ENCODE data around the gene RAB29. TPM values are rescaled to one million over a fixed set of nuclear protein-coding genes. Genes with fewer than 3 reads are reported as not detected.

RAB29 gene
- total RNA-seq, 2 experiments from 2014 or later, result 29.3 to 29.4 TPM

- peak overlapping the region; percentile 81 for H3K4me3 Mint-ChIP-seq
- no peak for ATAC-seq
- DNase-seq, result no peak
- H3K9me3 Mint-ChIP-seq (ENCODE audit: low read depth), result no peaks in the 10 kb centered on the region
- ChIA-PET POLR2A (interaction anchor here (0.7 to 1.1 kb wide), 3 partner anchors 16 to 222 kb away, joined by 3 to 5 read pairs (median 4); no protein-coding TSS in a partner anchor), CTCF (interaction anchor here (0.6 to 2.9 kb wide), 4 partner anchors 11 to 167 kb away, joined by 3 to 11 read pairs (median 5); no protein-coding TSS in a partner anchor)
- no peaks in the 10 kb centered on the region for H3K27me3 Mint-ChIP-seq
- peak overlapping the region; percentile 47 for H3K27ac Mint-ChIP-seq
- peaks cover 69% of the 10 kb centered on the region for H3K4me1 Mint-ChIP-seq
- H3K36me3 Mint-ChIP-seq (ENCODE audit: low read depth), result peaks cover 34% of the 10 kb centered on the region
- intact Hi-C loops (cut with DNase I, micrococcal nuclease), result loop anchor here in 1 of 2 experiments (5.0 kb wide), 1 partner anchor 523 kb away; no protein-coding TSS in a partner anchor
Measured at GRCh38 chr1:205810448-205811157, 35.3 kb upstream of the RAB29 start.

- Mint-ChIP-seq H3K36me3 (ENCODE audit: low read depth) (peaks cover 39% of the 10 kb centered on the region), H3K27ac (no peak overlapping the region), H3K27me3 (no peaks in the 10 kb centered on the region), H3K4me1 (peaks cover 76% of the 10 kb centered on the region), H3K9me3 (ENCODE audit: low read depth) (no peaks in the 10 kb centered on the region), H3K4me3 (no peak overlapping the region)
- CTCF ChIA-PET, result interaction anchor here (0.6 to 2.9 kb wide), 2 partner anchors 108 to 167 kb away, joined by 4 to 11 read pairs; no protein-coding TSS in a partner anchor
- POLR2A ChIA-PET, result interaction anchor here (0.7 kb wide), 1 partner anchor 17 kb away, joined by 4 read pairs; no protein-coding TSS in a partner anchor
- ATAC-seq (no peak), DNase-seq (no peak)
- intact Hi-C loops (cut with DNase I, micrococcal nuclease), result loop anchor here in 1 of 2 experiments (5.0 kb wide), 1 partner anchor 523 kb away; no protein-coding TSS in a partner anchor
Measured at GRCh38 chr1:205809942-205810345, 34.7 kb upstream of the RAB29 start.

GRCh38 chr1:205809469-205809868, 34.2 kb upstream of the RAB29 start:
- H3K9me3 Mint-ChIP-seq (ENCODE audit: low read depth), result no peaks in the 10 kb centered on the region
- peaks cover 80% of the 10 kb centered on the region for H3K4me1 Mint-ChIP-seq
- ATAC-seq (no peak), DNase-seq (no peak)
- intact Hi-C loops (cut with DNase I, micrococcal nuclease), result no loop called here
- CTCF ChIA-PET, result interaction anchor here (0.6 to 2.9 kb wide), 4 partner anchors 11 to 168 kb away, joined by 3 to 11 read pairs (median 4); no protein-coding TSS in a partner anchor
- no peak overlapping the region for H3K4me3 Mint-ChIP-seq
- H3K27me3 Mint-ChIP-seq, result no peaks in the 10 kb centered on the region
- POLR2A ChIA-PET, result interaction anchor here (0.5 kb wide), 1 partner anchor 172 kb away, joined by 4 read pairs; no protein-coding TSS in a partner anchor
- H3K36me3 Mint-ChIP-seq (ENCODE audit: low read depth), result peaks cover 41% of the 10 kb centered on the region
- no peak overlapping the region for H3K27ac Mint-ChIP-seq

- H3K4me3 Mint-ChIP-seq, result peak overlapping the region; percentile 62
- no peaks in the 10 kb centered on the region for H3K27me3 Mint-ChIP-seq
Measured at GRCh38 chr1:205805082-205805711, 29.9 kb upstream of the RAB29 start.

GRCh38 chr1:205804605-205805004, 29.3 kb upstream of the RAB29 start:
- DNase-seq (no peak), ATAC-seq (no peak)
- ChIA-PET POLR2A (interaction anchor here (1.1 kb wide), 1 partner anchor 8 kb away, joined by 4 read pairs; the partner anchor contains the start of gene SLC41A1), CTCF (interaction anchor here (0.6 to 2.3 kb wide), 13 partner anchors 12 to 234 kb away, joined by 3 to 11 read pairs (median 4); no protein-coding TSS in a partner anchor)
- Mint-ChIP-seq H3K27me3 (no peaks in the 10 kb centered on the region), H3K4me1 (peaks cover 55% of the 10 kb centered on the region), H3K4me3 (no peak overlapping the region), H3K27ac (peak overlapping the region; percentile 93), H3K36me3 (ENCODE audit: low read depth) (peaks cover 40% of the 10 kb centered on the region), H3K9me3 (ENCODE audit: low read depth) (no peaks in the 10 kb centered on the region)
- intact Hi-C loops (cut with DNase I, micrococcal nuclease), result no loop called here

More at GRCh38 chr1:205805082-205805711, 29.9 kb upstream of the RAB29 start:
- ATAC-seq (peak; percentile 86), DNase-seq (peak; percentile 81)
- Mint-ChIP-seq H3K36me3 (ENCODE audit: low read depth) (peaks cover 44% of the 10 kb centered on the region), H3K9me3 (ENCODE audit: low read depth) (no peaks in the 10 kb centered on the region), H3K4me1 (peaks cover 61% of the 10 kb centered on the region), H3K27ac (peak overlapping the region; percentile 93)
- CTCF ChIA-PET, result interaction anchor here (0.6 to 2.3 kb wide), 15 partner anchors 10 to 235 kb away, joined by 3 to 11 read pairs (median 3); no protein-coding TSS in a partner anchor
- POLR2A ChIA-PET, result interaction anchor here (1.1 kb wide), 1 partner anchor 8 kb away, joined by 4 read pairs; the partner anchor contains the start of gene SLC41A1
- intact Hi-C loops (cut with DNase I, micrococcal nuclease), result no loop called here

- CTCF ChIA-PET, result interaction anchor here (1.2 to 2.3 kb wide), 6 partner anchors 12 to 173 kb away, joined by 3 to 11 read pairs (median 7); no protein-coding TSS in a partner anchor
- ATAC-seq, result no peak
- no peaks in the 10 kb centered on the region for H3K9me3 Mint-ChIP-seq (ENCODE audit: low read depth)
- POLR2A ChIA-PET, result interaction anchor here (1.1 kb wide), 1 partner anchor 9 kb away, joined by 4 read pairs; the partner anchor contains the start of gene SLC41A1
- H3K4me3 Mint-ChIP-seq, result no peak overlapping the region
- H3K27ac Mint-ChIP-seq, result no peak overlapping the region
- intact Hi-C loops (cut with DNase I, micrococcal nuclease), result no loop called here
- H3K4me1 Mint-ChIP-seq, result peaks cover 49% of the 10 kb centered on the region
- H3K36me3 Mint-ChIP-seq (ENCODE audit: low read depth), result peaks cover 37% of the 10 kb centered on the region
- H3K27me3 Mint-ChIP-seq, result no peaks in the 10 kb centered on the region
- no peak for DNase-seq
Measured at GRCh38 chr1:205803986-205804385, 28.7 kb upstream of the RAB29 start.

GRCh38 chr1:205802060-205802459, 26.8 kb upstream of the RAB29 start:
- peak overlapping the region; percentile 62 for H3K27ac Mint-ChIP-seq
- no peak overlapping the region for H3K4me3 Mint-ChIP-seq
- intact Hi-C loops (cut with DNase I, micrococcal nuclease), result no loop called here
- H3K36me3 Mint-ChIP-seq (ENCODE audit: low read depth), result peaks cover 28% of the 10 kb centered on the region
- H3K9me3 Mint-ChIP-seq (ENCODE audit: low read depth), result no peaks in the 10 kb centered on the region
- DNase-seq (no peak), ATAC-seq (no peak)
- peaks cover 34% of the 10 kb centered on the region for H3K4me1 Mint-ChIP-seq
- CTCF ChIA-PET, result interaction anchor here (2.3 kb wide), 1 partner anchor 10 kb away, joined by 6 read pairs; no protein-coding TSS in a partner anchor
- no peaks in the 10 kb centered on the region for H3K27me3 Mint-ChIP-seq
- POLR2A ChIA-PET, result no interaction called here

- Mint-ChIP-seq H3K27ac (peak overlapping the region; percentile 62), H3K4me3 (no peak overlapping the region), H3K9me3 (ENCODE audit: low read depth) (no peaks in the 10 kb centered on the region), H3K36me3 (ENCODE audit: low read depth) (peaks cover 31% of the 10 kb centered on the region), H3K27me3 (no peaks in the 10 kb centered on the region), H3K4me1 (peaks cover 25% of the 10 kb centered on the region)
- POLR2A ChIA-PET, result interaction anchor here (0.8 kb wide), 1 partner anchor 11 kb away, joined by 3 read pairs; no protein-coding TSS in a partner anchor
- DNase-seq (no peak), ATAC-seq (no peak)
- intact Hi-C loops (cut with DNase I, micrococcal nuclease), result no loop called here
- CTCF ChIA-PET, result interaction anchor here (2.3 kb wide), 1 partner anchor 9 kb away, joined by 6 read pairs; no protein-coding TSS in a partner anchor
Measured at GRCh38 chr1:205800981-205801703, 25.9 kb upstream of the RAB29 start.

GRCh38 chr1:205800427-205800826, 25.1 kb upstream of the RAB29 start:
- H3K4me1 Mint-ChIP-seq, result peaks cover 17% of the 10 kb centered on the region
- H3K36me3 Mint-ChIP-seq (ENCODE audit: low read depth), result peaks cover 31% of the 10 kb centered on the region
- H3K27me3 Mint-ChIP-seq, result no peaks in the 10 kb centered on the region
- intact Hi-C loops (cut with DNase I, micrococcal nuclease), result no loop called here
- ChIA-PET POLR2A (interaction anchor here (0.8 kb wide), 1 partner anchor 12 kb away, joined by 3 read pairs; no protein-coding TSS in a partner anchor), CTCF (interaction anchor here (1.6 kb wide), 1 partner anchor 177 kb away, joined by 3 read pairs; no protein-coding TSS in a partner anchor)
- DNase-seq (no peak), ATAC-seq (no peak)
- H3K27ac Mint-ChIP-seq, result no peak overlapping the region
- no peak overlapping the region for H3K4me3 Mint-ChIP-seq
- no peaks in the 10 kb centered on the region for H3K9me3 Mint-ChIP-seq (ENCODE audit: low read depth)

GRCh38 chr1:205798577-205798976, 23.3 kb upstream of the RAB29 start:
- H3K27me3 Mint-ChIP-seq, result no peaks in the 10 kb centered on the region
- H3K9me3 Mint-ChIP-seq (ENCODE audit: low read depth), result no peaks in the 10 kb centered on the region
- H3K27ac Mint-ChIP-seq, result no peak overlapping the region
- intact Hi-C loops (cut with DNase I, micrococcal nuclease), result no loop called here
- ATAC-seq, result peak; percentile 33
- no peaks in the 10 kb centered on the region for H3K4me1 Mint-ChIP-seq
- H3K4me3 Mint-ChIP-seq, result no peak overlapping the region
- peaks cover 24% of the 10 kb centered on the region for H3K36me3 Mint-ChIP-seq (ENCODE audit: low read depth)
- CTCF ChIA-PET, result interaction anchor here (0.6 to 0.8 kb wide), 2 partner anchors 11 to 140 kb away, joined by 3 read pairs; no protein-coding TSS in a partner anchor
- no peak for DNase-seq
- POLR2A ChIA-PET, result no interaction called here

All from activated CD4-positive, alpha-beta T cell treated with anti-CD3 and anti-CD28 coated beads for 36 hours (primary cell).